Neuronal stem cell (in vitro differentiated cells): ENCODE measurements around the gene SLC9A6.

Experiments
- DNase-seq: peaks from one replicate; pipeline ENCODE4 v3.0.0-alpha.2; 2013; ENCODE audit warnings: low spot score
- H2AFZ ChIP-seq: one replicate; pipeline ENCODE4 v1.6.1; 2013; ENCODE audit warnings: mild to moderate bottlenecking, low read length, inconsistent platforms
- H2AK5ac ChIP-seq: 2 replicates; pipeline ENCODE4 v1.6.1; 2013; ENCODE audit warnings: low read depth, mild to moderate bottlenecking, inconsistent platforms, low read length, moderate library complexity, mixed read lengths
- H2BK120ac ChIP-seq: 2 replicates; pipeline ENCODE4 v1.6.1; 2013; ENCODE audit warnings: low read depth, mild to moderate bottlenecking, inconsistent platforms, low read length, moderate library complexity, mixed read lengths
- H2BK12ac ChIP-seq: one replicate; pipeline ENCODE4 v1.6.1; 2013; ENCODE audit warnings: low read length, inconsistent platforms
- H2BK15ac ChIP-seq: 2 replicates; pipeline ENCODE4 v1.6.1; 2013; ENCODE audit warnings: mild to moderate bottlenecking, low read length, inconsistent platforms, mixed read lengths
- H2BK5ac ChIP-seq: one replicate; pipeline ENCODE4 v1.6.1; 2013; ENCODE audit warnings: inconsistent platforms, mild to moderate bottlenecking, low read length, moderate library complexity
- H3K14ac ChIP-seq: one replicate; pipeline ENCODE4 v1.6.1; 2013; ENCODE audit warnings: low read length, inconsistent platforms
- H3K18ac ChIP-seq: 2 replicates; pipeline ENCODE4 v1.6.1; 2013; ENCODE audit warnings: low read length, inconsistent platforms
- H3K23ac ChIP-seq: 2 replicates; pipeline ENCODE4 v1.6.1; 2013; ENCODE audit warnings: low read depth, mild to moderate bottlenecking, mixed read lengths, low read length, inconsistent platforms; ENCODE audit not compliant: poor library complexity
- H3K27ac ChIP-seq: replicated peaks from 3 replicates; pipeline ENCODE4 v1.5.1; 2013; ENCODE audit warnings: low read length, inconsistent platforms
- H3K27me3 ChIP-seq, 3 experiments: 2 replicates each; pipeline ENCODE4 v1.6.1; 2013; ENCODE audit warnings: low read length in 3 of 3, mild to moderate bottlenecking in 2 of 3, inconsistent platforms in 1 of 3, low read depth in 1 of 3, mixed read lengths in 1 of 3, moderate library complexity in 1 of 3; ENCODE audit not compliant: control insufficient read depth in 3 of 3, insufficient read depth in 3 of 3
- H3K36me3 ChIP-seq, 2 donors: replicated peaks in 1 of 2; 2 replicates each; pipeline ENCODE4 v1.6.1; 2013; ENCODE audit warnings: low read length in 2 of 2; ENCODE audit not compliant: control insufficient read depth in 2 of 2, insufficient read depth in 2 of 2
- H3K4ac ChIP-seq: 2 replicates; pipeline ENCODE4 v1.6.1; 2013; ENCODE audit warnings: inconsistent platforms, mild to moderate bottlenecking, low read length, moderate library complexity
- H3K4me1 ChIP-seq, 2 donors: 1 replicate in 1 of 2; 2 replicates in 1 of 2; pipeline ENCODE4 v1.6.1; 2013; ENCODE audit warnings: low read length in 2 of 2, low read depth in 1 of 2; ENCODE audit not compliant: control insufficient read depth in 2 of 2, insufficient read depth in 1 of 2
- H3K4me2 ChIP-seq: one replicate; pipeline ENCODE4 v1.6.1; 2013; ENCODE audit warnings: mild to moderate bottlenecking, low read length, inconsistent platforms; ENCODE audit not compliant: insufficient read depth, poor library complexity, severe bottlenecking
- H3K4me3 ChIP-seq, 2 donors: 2 replicates each; pipeline ENCODE4 v1.5.1; 2013; ENCODE audit warnings: low read length in 2 of 2, mild to moderate bottlenecking in 2 of 2, inconsistent platforms in 1 of 2, moderate library complexity in 1 of 2
- H3K79me1 ChIP-seq: one replicate; pipeline ENCODE4 v1.6.1; 2013; ENCODE audit warnings: low read depth, mild to moderate bottlenecking, inconsistent platforms, low read length, moderate library complexity
- H3K9ac ChIP-seq: one replicate; pipeline ENCODE4 v1.6.1; 2013; ENCODE audit warnings: mild to moderate bottlenecking, low read depth, low read length, inconsistent platforms; ENCODE audit not compliant: poor library complexity
- H3K9me3 ChIP-seq, 2 donors: replicated peaks in 1 of 2; 2 replicates each; pipeline versions ENCODE3 to v1.6.1; 2013; ENCODE audit warnings: low read length in 2 of 2, mild to moderate bottlenecking in 2 of 2, inconsistent platforms in 1 of 2, low read depth in 1 of 2, mixed read lengths in 1 of 2, moderate library complexity in 1 of 2; ENCODE audit not compliant: control insufficient read depth in 2 of 2, insufficient read depth in 1 of 2
- H4K8ac ChIP-seq: one replicate; pipeline ENCODE4 v1.6.1; 2013; ENCODE audit warnings: low read depth, mild to moderate bottlenecking, inconsistent platforms, low read length, moderate library complexity
- H4K91ac ChIP-seq: one replicate; pipeline ENCODE4 v1.6.1; 2013; ENCODE audit warnings: low read length, low read depth, mild to moderate bottlenecking, inconsistent platforms; ENCODE audit not compliant: poor library complexity
- WGBS, 2 donors: extraction: QIAGEN DNeasy Blood & Tissue Kit; methylation state at CpG; one replicate each; pipeline ENCODE4 v1.1.7; 2013; ENCODE audit warnings: missing lambda C conversion rate in 2 of 2, mixed read lengths in 1 of 2; ENCODE audit not compliant: insufficient read length in 2 of 2, insufficient replicate concordance in 1 of 2; ENCODE audit errors: extremely low coverage in 2 of 2; 5-methylcytosine and 5-hydroxymethylcytosine counted together

Gene SLC9A6

GRCh38 chrX:136067966-136068365, 82.7 kb downstream of the SLC9A6 start:
- Histone ChIP-seq H2AK5ac (no peak overlapping the region), H3K27me3 (peaks cover 0 to 63% (median 0%) of the 10 kb centered on the region in 3 experiments), H3K4me2 (no peak overlapping the region), H4K91ac (no peak overlapping the region), H3K79me1 (no peaks in the 10 kb centered on the region), H3K9me3 (no peaks in the 10 kb centered on the region), H3K4me1 (no peaks in the 10 kb centered on the region), H3K4ac (no peak overlapping the region), H3K36me3 (no peaks in the 10 kb centered on the region), H3K27ac (no peak overlapping the region), H2AFZ (no peak overlapping the region), H2BK5ac (no peak overlapping the region), H3K4me3 (no peak overlapping the region), H2BK15ac (no peak overlapping the region), H3K23ac (no peak overlapping the region), H3K9ac (no peak overlapping the region), H3K14ac (no peak overlapping the region), H4K8ac (no peak overlapping the region), H2BK12ac (no peak overlapping the region), H3K18ac (no peak overlapping the region), H2BK120ac (no peak overlapping the region)
- DNase-seq = no peak
- no CpG with 5 or more reads among the region's 7 CpGs for WGBS, 2 donors

- no peaks in the 10 kb centered on the region for H3K9me3 ChIP-seq
- H3K27ac ChIP-seq = no peak overlapping the region
- no peak overlapping the region for H2AK5ac ChIP-seq
- H3K23ac ChIP-seq = no peak overlapping the region
- H3K4me1 ChIP-seq = no peaks in the 10 kb centered on the region
- no peak overlapping the region for H3K14ac ChIP-seq
- no peak overlapping the region for H2BK12ac ChIP-seq
- no peak overlapping the region for H2AFZ ChIP-seq
- H3K4me3 ChIP-seq = no peak overlapping the region
- H2BK5ac ChIP-seq = no peak overlapping the region
- H3K27me3 ChIP-seq = peaks cover 0 to 33% (median 0%) of the 10 kb centered on the region in 3 experiments
- H2BK15ac ChIP-seq = no peak overlapping the region
- no peak overlapping the region for H3K18ac ChIP-seq
- no peaks in the 10 kb centered on the region for H3K79me1 ChIP-seq
- H3K4ac ChIP-seq = no peak overlapping the region
- no peak overlapping the region for H2BK120ac ChIP-seq
- no peaks in the 10 kb centered on the region for H3K36me3 ChIP-seq
- H3K4me2 ChIP-seq = no peak overlapping the region
- WGBS, 2 donors = no CpG with 5 or more reads among the region's 5 CpGs
- DNase-seq = no peak
- H4K8ac ChIP-seq = no peak overlapping the region
- no peak overlapping the region for H3K9ac ChIP-seq
- no peak overlapping the region for H4K91ac ChIP-seq
Observed at GRCh38 chrX:136076942-136077341, 91.7 kb downstream of the SLC9A6 start.

- Histone ChIP-seq H2BK12ac (no peak overlapping the region), H3K4me3 (no peak overlapping the region), H4K8ac (no peak overlapping the region), H2BK120ac (no peak overlapping the region), H3K36me3 (no peaks in the 10 kb centered on the region), H2AFZ (no peak overlapping the region), H3K9ac (no peak overlapping the region), H3K27me3 (peaks cover 0 to 12% (median 0%) of the 10 kb centered on the region in 3 experiments), H3K79me1 (no peaks in the 10 kb centered on the region), H2BK15ac (no peak overlapping the region), H3K18ac (no peak overlapping the region), H3K27ac (no peak overlapping the region), H2AK5ac (no peak overlapping the region), H4K91ac (no peak overlapping the region), H3K4ac (no peak overlapping the region), H3K9me3 (no peaks in the 10 kb centered on the region), H3K14ac (no peak overlapping the region), H3K23ac (no peak overlapping the region), H3K4me1 (no peaks in the 10 kb centered on the region), H2BK5ac (no peak overlapping the region), H3K4me2 (no peak overlapping the region)
- no peak for DNase-seq
Observed at GRCh38 chrX:136080766-136081165, 95.5 kb downstream of the SLC9A6 start.

- Histone ChIP-seq H3K4ac (no peak overlapping the region), H3K14ac (no peak overlapping the region), H2BK15ac (no peak overlapping the region), H3K79me1 (no peaks in the 10 kb centered on the region), H3K27me3 (peaks cover 0 to 3% (median 0%) of the 10 kb centered on the region in 3 experiments), H3K27ac (no peak overlapping the region), H3K9ac (no peak overlapping the region), H3K23ac (no peak overlapping the region), H3K18ac (no peak overlapping the region), H2AFZ (no peak overlapping the region), H3K4me2 (no peak overlapping the region), H2BK12ac (no peak overlapping the region), H4K8ac (no peak overlapping the region), H3K4me1 (no peaks in the 10 kb centered on the region), H2AK5ac (no peak overlapping the region), H3K9me3 (no peaks in the 10 kb centered on the region), H3K36me3 (no peaks in the 10 kb centered on the region), H2BK5ac (no peak overlapping the region), H2BK120ac (no peak overlapping the region), H3K4me3 (no peak overlapping the region), H4K91ac (no peak overlapping the region)
- no peak for DNase-seq
- no CpG with 5 or more reads among the region's 2 CpGs for WGBS, 2 donors
Observed at GRCh38 chrX:136086521-136086920, 101.3 kb downstream of the SLC9A6 start.
